HepG2 (cell line): ENCODE data around the gene APOL2. TPM values are rescaled to one million over a fixed set of nuclear protein-coding genes. Genes with fewer than 3 reads are reported as not detected.
A peak's percentile ranks its signal among the peaks of the same experiment; 100 is the strongest.

Experiments
- CEBPB ChIP-seq: IDR thresholded peaks from 2 replicates; pipeline ENCODE4 v1.6.1; 2011; ENCODE audit warnings: low read depth, low read length, improper control_type of control experiment, borderline replicate concordance
- FOXM1 ChIP-seq: sonication (generic); formaldehyde crosslinking; IDR thresholded peaks from 2 replicates; pipeline ENCODE4 v1.5.0; 2020; ENCODE audit warnings: missing genetic modification reagents
- HMG20A ChIP-seq: IDR thresholded peaks from 2 replicates; pipeline ENCODE4 v1.6.1; 2016; ENCODE audit warnings: borderline replicate concordance
- KDM3A ChIP-seq: IDR thresholded peaks from 2 replicates; pipeline ENCODE4 v1.6.1; 2018; ENCODE audit warnings: low read depth, missing compliant biosample characterization
- KLF6 ChIP-seq: IDR thresholded peaks from 2 replicates; pipeline ENCODE4 v1.8.0; 2016; ENCODE audit warnings: missing biosample characterization, missing genetic modification reagents
- LCORL ChIP-seq, 2 experiments: fragments of 450-650 bp in 1 of 2; sonication (generic) in 1 of 2; formaldehyde crosslinking in 1 of 2; IDR thresholded peaks; 2 replicates each; pipeline versions ENCODE4 v1.5.0 to v1.6.1; 2017 to 2020; ENCODE audit warnings: antibody characterized with exemption in 1 of 2, missing genetic modification reagents in 1 of 2
- PITX1 ChIP-seq: sonication (generic); formaldehyde crosslinking; IDR thresholded peaks from 2 replicates; pipeline ENCODE4 v1.5.1; 2020; ENCODE audit warnings: mild to moderate bottlenecking, missing genetic modification reagents
- RFX5 ChIP-seq: IDR thresholded peaks from 2 replicates; pipeline ENCODE4 v1.6.1; 2011; ENCODE audit warnings: low read depth, low read length, improper control_type of control experiment
- SMARCE1 ChIP-seq: fragments of 450-650 bp; IDR thresholded peaks from 2 replicates; pipeline ENCODE4 v1.6.1; 2017; ENCODE audit warnings: borderline replicate concordance
- ZNF329 ChIP-seq: sonication (generic); formaldehyde crosslinking; IDR thresholded peaks from 2 replicates; pipeline ENCODE4 v1.9.0; 2021; ENCODE audit warnings: low read depth, mild to moderate bottlenecking, missing genetic modification reagents
- ZSCAN30 ChIP-seq: sonication (generic); formaldehyde crosslinking; IDR thresholded peaks from 2 replicates; pipeline ENCODE4 v1.5.0; 2020; ENCODE audit warnings: mild to moderate bottlenecking, missing genetic modification reagents
- polyA plus RNA-seq, 8 experiments: library from polyadenylated mRNA; depleted of rRNA in 3 of 8; stranded (reverse) in 7 of 8; unstranded in 1 of 8; fragments of >200 nt; fragmentation: Illumina TruSeq in 4 of 8; extraction: Trizol in 4 of 8; gene quantifications; 2 replicates each; pipeline versions ENCODE4 v1.2.1 to v1.2.3, GENCODE V29; 2011 to 2016; ENCODE audit warnings: low read depth in 4 of 8, missing spikeins in 1 of 8, mixed read lengths in 1 of 8; ENCODE audit not compliant: insufficient read depth in 1 of 8
- total RNA-seq, 5 experiments: library from RNA; depleted of rRNA; stranded (reverse); fragments of >200 nt; fragmentation: Illumina TruSeq; extraction: Trizol; gene quantifications; 2 replicates each; pipeline ENCODE4 v1.2.3, GENCODE V29; 2016; ENCODE audit warnings: low read depth in 1 of 5
- TF ChIP-seq, protein P1 (sequence below), 2 experiments: sonication (generic) in 1 of 2; formaldehyde crosslinking in 1 of 2; IDR thresholded peaks; 2 replicates each; pipeline versions ENCODE4 v1.4.0 to v1.6.1; 2016 to 2020; ENCODE audit warnings: borderline replicate concordance in 1 of 2, low read depth in 1 of 2, mild to moderate bottlenecking in 1 of 2, missing genetic modification reagents in 1 of 2
- TF ChIP-seq, protein P2 (sequence below): sonication (generic); formaldehyde crosslinking; IDR thresholded peaks from 2 replicates; pipeline ENCODE4 v1.4.0; 2020; ENCODE audit warnings: missing genetic modification reagents
- TF ChIP-seq, protein P3 (sequence below): IDR thresholded peaks from 2 replicates; pipeline ENCODE4 v1.6.1; 2016; ENCODE audit warnings: missing genetic modification reagents, missing compliant biosample characterization
- TF ChIP-seq, protein P4 (sequence below): sonication (generic); formaldehyde crosslinking; IDR thresholded peaks from 2 replicates; pipeline ENCODE4 v1.8.0; 2022; ENCODE audit warnings: mild to moderate bottlenecking, missing genetic modification reagents, moderate library complexity
- TF ChIP-seq, protein P5 (sequence below): sonication (generic); formaldehyde crosslinking; IDR thresholded peaks from 2 replicates; pipeline ENCODE4 v1.5.1; 2020; ENCODE audit warnings: mild to moderate bottlenecking, missing genetic modification reagents

APOL2 gene
- total and polyA plus RNA-seq, 2 of the 13 experiments (the other 11 are each of a cell fraction or from before 2014, with no cell fraction given), result 28.7 to 51.2 TPM

DNA sequence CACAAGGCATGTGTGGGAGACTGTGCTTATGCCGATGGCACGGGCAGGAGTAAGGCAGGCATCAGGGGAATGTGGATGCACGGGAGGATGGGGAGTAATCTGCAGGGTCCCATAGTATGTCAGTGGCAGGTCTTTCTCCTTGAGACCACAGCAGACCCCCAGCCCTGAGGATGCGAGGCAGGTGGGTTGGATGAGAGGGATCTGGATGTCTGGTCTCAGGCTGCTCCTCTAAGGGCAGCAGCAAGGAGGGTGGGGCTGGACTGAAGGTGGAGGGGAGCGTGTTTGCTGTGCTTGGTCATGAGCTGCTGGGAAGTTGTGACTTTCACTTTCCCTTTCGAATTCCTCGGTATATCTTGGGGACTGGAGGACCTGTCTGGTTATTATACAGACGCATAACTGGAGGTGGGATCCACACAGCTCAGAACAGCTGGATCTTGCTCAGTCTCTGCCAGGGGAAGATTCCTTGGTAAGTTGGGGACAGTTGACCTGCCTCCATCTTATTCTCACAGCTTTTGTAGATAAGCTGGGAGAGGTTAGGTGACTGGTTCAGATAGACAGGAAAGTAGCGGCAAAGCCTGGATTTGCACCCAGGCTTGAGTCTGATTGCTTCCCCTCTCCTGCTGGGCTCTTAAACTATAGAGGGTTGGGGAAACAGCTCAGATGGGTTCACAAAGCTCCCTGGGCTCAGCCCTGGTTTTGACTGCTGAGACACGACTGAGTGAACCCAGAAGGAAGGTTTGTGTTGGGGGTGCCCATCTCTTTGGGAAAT is 13.6 kb upstream of the APOL2 start, which contains the start of gene APOL1 (continued):
- TF ChIP-seq KLF6 (CRISPR knock-in tag), result no peak
- peak; percentile 96 for TF ChIP-seq ZSCAN30 (CRISPR knock-in tag)
- no peak for TF ChIP-seq FOXM1 (CRISPR knock-in tag)
- no peak for TF ChIP-seq ZNF329 (CRISPR knock-in tag)
- TF ChIP-seq, protein P1, sequence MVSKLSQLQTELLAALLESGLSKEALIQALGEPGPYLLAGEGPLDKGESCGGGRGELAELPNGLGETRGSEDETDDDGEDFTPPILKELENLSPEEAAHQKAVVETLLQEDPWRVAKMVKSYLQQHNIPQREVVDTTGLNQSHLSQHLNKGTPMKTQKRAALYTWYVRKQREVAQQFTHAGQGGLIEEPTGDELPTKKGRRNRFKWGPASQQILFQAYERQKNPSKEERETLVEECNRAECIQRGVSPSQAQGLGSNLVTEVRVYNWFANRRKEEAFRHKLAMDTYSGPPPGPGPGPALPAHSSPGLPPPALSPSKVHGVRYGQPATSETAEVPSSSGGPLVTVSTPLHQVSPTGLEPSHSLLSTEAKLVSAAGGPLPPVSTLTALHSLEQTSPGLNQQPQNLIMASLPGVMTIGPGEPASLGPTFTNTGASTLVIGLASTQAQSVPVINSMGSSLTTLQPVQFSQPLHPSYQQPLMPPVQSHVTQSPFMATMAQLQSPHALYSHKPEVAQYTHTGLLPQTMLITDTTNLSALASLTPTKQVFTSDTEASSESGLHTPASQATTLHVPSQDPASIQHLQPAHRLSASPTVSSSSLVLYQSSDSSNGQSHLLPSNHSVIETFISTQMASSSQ (IDR thresholded peaks at IDR 0.05; ENCODE audit: low read depth), result no peak
- TF ChIP-seq, protein P1 (CRISPR knock-in tag; IDR thresholded peaks at IDR 0.05; ENCODE audit: borderline replicate concordance), result no peak
- TF ChIP-seq, protein P2, sequence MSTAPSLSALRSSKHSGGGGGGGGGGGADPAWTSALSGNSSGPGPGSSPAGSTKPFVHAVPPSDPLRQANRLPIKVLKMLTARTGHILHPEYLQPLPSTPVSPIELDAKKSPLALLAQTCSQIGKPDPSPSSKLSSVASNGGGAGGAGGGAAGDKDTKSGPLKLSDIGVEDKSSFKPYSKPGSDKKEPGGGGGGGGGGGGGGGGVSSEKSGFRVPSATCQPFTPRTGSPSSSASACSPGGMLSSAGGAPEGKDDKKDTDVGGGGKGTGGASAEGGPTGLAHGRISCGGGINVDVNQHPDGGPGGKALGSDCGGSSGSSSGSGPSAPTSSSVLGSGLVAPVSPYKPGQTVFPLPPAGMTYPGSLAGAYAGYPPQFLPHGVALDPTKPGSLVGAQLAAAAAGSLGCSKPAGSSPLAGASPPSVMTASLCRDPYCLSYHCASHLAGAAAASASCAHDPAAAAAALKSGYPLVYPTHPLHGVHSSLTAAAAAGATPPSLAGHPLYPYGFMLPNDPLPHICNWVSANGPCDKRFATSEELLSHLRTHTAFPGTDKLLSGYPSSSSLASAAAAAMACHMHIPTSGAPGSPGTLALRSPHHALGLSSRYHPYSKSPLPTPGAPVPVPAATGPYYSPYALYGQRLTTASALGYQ, result no peak
- TF ChIP-seq RFX5, result no peak
- no peak for TF ChIP-seq CEBPB
- no peak for TF ChIP-seq PITX1 (CRISPR knock-in tag)
- TF ChIP-seq SMARCE1, result no peak
- no peak for TF ChIP-seq LCORL (IDR thresholded peaks at IDR 0.05)
- TF ChIP-seq LCORL (CRISPR knock-in tag; IDR thresholded peaks at IDR 0.05), result no peak
- TF ChIP-seq, protein P3, sequence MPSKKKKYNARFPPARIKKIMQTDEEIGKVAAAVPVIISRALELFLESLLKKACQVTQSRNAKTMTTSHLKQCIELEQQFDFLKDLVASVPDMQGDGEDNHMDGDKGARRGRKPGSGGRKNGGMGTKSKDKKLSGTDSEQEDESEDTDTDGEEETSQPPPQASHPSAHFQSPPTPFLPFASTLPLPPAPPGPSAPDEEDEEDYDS, result peak; percentile 75
- TF ChIP-seq, protein P4, sequence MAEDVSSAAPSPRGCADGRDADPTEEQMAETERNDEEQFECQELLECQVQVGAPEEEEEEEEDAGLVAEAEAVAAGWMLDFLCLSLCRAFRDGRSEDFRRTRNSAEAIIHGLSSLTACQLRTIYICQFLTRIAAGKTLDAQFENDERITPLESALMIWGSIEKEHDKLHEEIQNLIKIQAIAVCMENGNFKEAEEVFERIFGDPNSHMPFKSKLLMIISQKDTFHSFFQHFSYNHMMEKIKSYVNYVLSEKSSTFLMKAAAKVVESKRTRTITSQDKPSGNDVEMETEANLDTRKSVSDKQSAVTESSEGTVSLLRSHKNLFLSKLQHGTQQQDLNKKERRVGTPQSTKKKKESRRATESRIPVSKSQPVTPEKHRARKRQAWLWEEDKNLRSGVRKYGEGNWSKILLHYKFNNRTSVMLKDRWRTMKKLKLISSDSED, result no peak
- TF ChIP-seq KDM3A (CRISPR knock-in tag), result no peak
- TF ChIP-seq, protein P5, sequence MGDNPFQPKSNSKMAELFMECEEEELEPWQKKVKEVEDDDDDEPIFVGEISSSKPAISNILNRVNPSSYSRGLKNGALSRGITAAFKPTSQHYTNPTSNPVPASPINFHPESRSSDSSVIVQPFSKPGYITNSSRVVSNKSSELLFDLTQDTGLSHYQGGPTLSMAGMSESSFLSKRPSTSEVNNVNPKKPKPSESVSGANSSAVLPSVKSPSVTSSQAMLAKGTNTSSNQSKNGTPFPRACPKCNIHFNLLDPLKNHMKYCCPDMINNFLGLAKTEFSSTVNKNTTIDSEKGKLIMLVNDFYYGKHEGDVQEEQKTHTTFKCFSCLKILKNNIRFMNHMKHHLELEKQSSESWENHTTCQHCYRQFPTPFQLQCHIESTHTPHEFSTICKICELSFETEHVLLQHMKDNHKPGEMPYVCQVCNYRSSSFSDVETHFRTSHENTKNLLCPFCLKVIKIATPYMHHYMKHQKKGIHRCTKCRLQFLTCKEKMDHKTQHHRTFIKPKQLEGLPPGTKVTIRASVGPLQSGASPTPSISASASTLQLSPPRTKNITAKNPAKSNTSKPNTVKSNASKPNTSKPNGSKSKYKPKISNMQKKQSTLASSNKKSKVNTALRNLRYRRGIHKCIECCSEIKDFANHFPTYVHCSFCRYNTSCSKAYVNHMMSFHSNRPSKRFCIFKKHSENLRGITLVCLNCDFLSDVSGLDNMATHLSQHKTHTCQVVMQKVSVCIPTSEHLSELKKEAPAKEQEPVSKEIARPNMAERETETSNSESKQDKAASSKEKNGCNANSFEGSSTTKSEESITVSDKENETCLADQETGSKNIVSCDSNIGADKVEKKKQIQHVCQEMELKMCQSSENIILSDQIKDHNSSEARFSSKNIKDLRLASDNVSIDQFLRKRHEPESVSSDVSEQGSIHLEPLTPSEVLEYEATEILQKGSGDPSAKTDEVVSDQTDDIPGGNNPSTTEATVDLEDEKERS (CRISPR knock-in tag), result no peak
- 0 out of 2 replicates have a peak, but pooled peaks have one; percentile 8 for TF ChIP-seq HMG20A
